Prostate gland (tissue), 2 donors: Measurements from ENCODE around the gene CABP7. TPM values are rescaled to one million over a fixed set of nuclear protein-coding genes. Genes with fewer than 3 reads are reported as not detected.

Experiments
- DNase-seq: peaks from one replicate; pipeline ENCODE4 v3.0.0-alpha.2; 2019; ENCODE audit warnings: low spot score
- H3K27ac ChIP-seq, 2 donors: fragments of 200-600 bp; sonication (generic); 2 replicates each; pipeline ENCODE4 v1.5.1; 2017 to 2019
- H3K27me3 ChIP-seq: fragments of 200-600 bp; sonication (generic); replicated peaks from 2 replicates; pipeline ENCODE4 v1.5.1; 2019; ENCODE audit not compliant: insufficient read depth
- H3K36me3 ChIP-seq, 2 donors: fragments of 200-600 bp; sonication (generic); 1 replicate in 1 of 2; 2 replicates in 1 of 2; pipeline versions ENCODE4 v1.5.1 to v1.8.1; 2017 to 2019
- H3K4me1 ChIP-seq: fragments of 200-600 bp; sonication (generic); replicated peaks from 2 replicates; pipeline ENCODE4 v1.5.1; 2019
- H3K4me3 ChIP-seq, 2 donors: fragments of 200-600 bp; sonication (generic); 2 replicates each; pipeline ENCODE4 v1.5.1; 2017 to 2019
- H3K9me3 ChIP-seq: fragments of 200-600 bp; sonication (generic); 2 replicates; pipeline ENCODE4 v1.5.1; 2017
- CTCF ChIP-seq, 4 experiments: fragments of 200-600 bp in 2 of 4; fragments of 450-650 bp in 2 of 4; sonication (generic) in 2 of 4; IDR thresholded peaks; 1 replicate in 3 of 4; 2 replicates in 1 of 4; pipeline ENCODE4 v1.5.1; 2016 to 2019; ENCODE audit warnings: antibody characterized with exemption in 4 of 4, mild to moderate bottlenecking in 2 of 4, moderate library complexity in 2 of 4
- POLR2A ChIP-seq: fragments of 450-650 bp; IDR thresholded peaks from one replicate; pipeline ENCODE4 v1.6.1; 2016; ENCODE audit warnings: antibody characterized with exemption, mild to moderate bottlenecking
- POLR2AphosphoS5 ChIP-seq: sonication (generic); formaldehyde crosslinking; IDR thresholded peaks from one replicate; pipeline ENCODE4 v1.6.1; 2017; ENCODE audit warnings: antibody characterized with exemption
- WGBS: methylation state at CpG from one replicate; pipeline ENCODE4 v1.1.5; 2018; 5-methylcytosine and 5-hydroxymethylcytosine counted together
- intact Hi-C: fragments of 100-400 bp; cut with DNase I; formaldehyde crosslinking; loops from one replicate; pipeline ENCODE4 v1.14.2; 2022
- total RNA-seq, 2 donors: library from RNA; depleted of rRNA; stranded (reverse); fragments of >200 nt; gene quantifications; one replicate each; pipeline ENCODE4 v1.1.0, GENCODE V29; 2016

The CABP7 gene
- total RNA-seq, 2 donors from 2014 or later, result 1.5 TPM; not detected in 1

DNA sequence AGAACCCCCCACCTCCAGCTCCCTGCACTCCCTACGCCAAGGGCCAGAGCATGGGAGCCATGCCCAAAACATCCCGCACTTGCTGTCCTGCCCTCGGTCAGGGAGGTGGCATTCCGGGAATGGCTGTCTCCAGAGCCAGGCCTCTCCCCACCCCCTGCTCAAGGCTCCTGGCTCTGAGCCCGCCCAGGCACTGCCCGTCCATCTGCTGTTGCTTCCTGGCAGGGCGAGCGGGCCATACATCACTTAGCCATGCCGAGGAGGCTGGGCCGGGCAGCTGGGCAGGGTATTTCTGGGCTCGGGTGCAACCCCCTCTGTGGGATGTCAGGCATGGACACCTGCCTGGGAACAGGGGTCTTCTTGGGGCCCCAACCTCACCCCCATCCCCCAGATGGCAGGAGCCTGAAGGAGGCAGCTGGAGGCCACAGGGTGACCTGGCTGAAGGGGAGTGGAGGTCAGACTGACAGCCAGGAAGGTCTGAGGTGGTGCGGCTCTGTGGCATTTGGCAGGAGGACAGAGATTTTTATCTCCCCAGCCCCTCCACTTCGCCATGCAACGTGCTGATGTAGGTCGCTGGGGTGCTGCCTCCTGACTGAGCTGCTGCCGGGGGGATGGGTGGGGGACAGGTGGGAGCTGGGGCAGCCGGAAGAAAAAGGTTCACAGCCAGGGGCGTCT is 8.7 kb upstream of the CABP7 start:
- H3K4me3 ChIP-seq, result no peak overlapping the region
- H3K27me3 ChIP-seq, result no peaks in the 10 kb centered on the region

DNA sequence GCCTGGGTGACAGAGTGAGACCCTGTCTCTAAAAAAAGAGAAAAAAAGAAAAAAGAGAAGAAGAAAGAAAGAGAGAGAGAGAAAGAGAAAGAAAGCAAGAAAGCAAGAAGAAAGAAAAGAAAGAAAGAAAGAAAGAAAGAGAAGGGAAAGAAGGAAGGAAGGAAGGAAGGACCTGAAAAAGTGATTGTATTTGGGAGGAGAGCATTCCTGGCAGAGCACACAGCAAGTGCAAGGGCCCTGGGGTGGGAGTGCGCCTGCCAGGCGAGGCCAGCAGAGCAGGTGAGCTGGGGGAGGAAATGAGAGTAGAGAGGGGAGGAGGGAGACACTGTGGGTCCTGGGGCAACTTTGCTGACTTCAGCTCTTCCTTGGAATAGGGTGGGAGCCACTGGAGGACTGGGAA is 7.7 kb upstream of the CABP7 start:
- no peak for TF ChIP-seq POLR2A
- TF ChIP-seq CTCF (IDR thresholded peaks at IDR 0.05), result no peak
- Histone ChIP-seq H3K4me3 (no peak overlapping the region), H3K36me3 (no peaks in the 10 kb centered on the region), H3K9me3 (no peaks in the 10 kb centered on the region), H3K27me3 (no peaks in the 10 kb centered on the region), H3K27ac (no peak overlapping the region), H3K4me1 (no peaks in the 10 kb centered on the region)
- WGBS, result 89% methylated on average over 2 of the region's 2 CpGs
- no peak for DNase-seq
- intact Hi-C loops, result no loop called here

More for the DNA sequence above, 8.7 kb upstream of the CABP7 start:
- 43% methylated on average over 16 of the region's 18 CpGs for WGBS
- intact Hi-C loops, result no loop called here
- Histone ChIP-seq H3K36me3 (no peaks in the 10 kb centered on the region), H3K4me1 (no peaks in the 10 kb centered on the region), H3K27ac (no peak overlapping the region), H3K9me3 (no peaks in the 10 kb centered on the region)
- DNase-seq, result no peak
- TF ChIP-seq CTCF (IDR thresholded peaks at IDR 0.05) (no peak), POLR2A (no peak), POLR2AphosphoS5 (no peak)

GRCh38 chr22:29713156-29713727 is 6.6 kb upstream of the CABP7 start:
- TF ChIP-seq CTCF (IDR thresholded peaks at IDR 0.05) (no peak), POLR2AphosphoS5 (no peak), POLR2A (no peak)
- Histone ChIP-seq H3K36me3 (no peaks in the 10 kb centered on the region), H3K4me3 (no peak overlapping the region), H3K9me3 (no peaks in the 10 kb centered on the region), H3K27ac (no peak overlapping the region), H3K4me1 (no peaks in the 10 kb centered on the region), H3K27me3 (no peaks in the 10 kb centered on the region)
- no peak for DNase-seq
- intact Hi-C loops, result no loop called here
- 54% methylated on average over 6 of the region's 8 CpGs for WGBS

GRCh38 chr22:29715240-29715639 is 4.6 kb upstream of the CABP7 start:
- no peaks in the 10 kb centered on the region for H3K36me3 ChIP-seq
- H3K4me1 ChIP-seq, result no peaks in the 10 kb centered on the region
- DNase-seq, result no peak
- no peak overlapping the region for H3K4me3 ChIP-seq
- peaks cover 5% of the 10 kb centered on the region for H3K27me3 ChIP-seq
- TF ChIP-seq POLR2A (no peak), POLR2AphosphoS5 (no peak), CTCF (IDR thresholded peaks at IDR 0.05) (no peak)
- WGBS, result 80% methylated on average over 13 of the region's 13 CpGs
- no peak overlapping the region for H3K27ac ChIP-seq
- intact Hi-C loops, result no loop called here
- H3K9me3 ChIP-seq, result no peaks in the 10 kb centered on the region

DNA sequence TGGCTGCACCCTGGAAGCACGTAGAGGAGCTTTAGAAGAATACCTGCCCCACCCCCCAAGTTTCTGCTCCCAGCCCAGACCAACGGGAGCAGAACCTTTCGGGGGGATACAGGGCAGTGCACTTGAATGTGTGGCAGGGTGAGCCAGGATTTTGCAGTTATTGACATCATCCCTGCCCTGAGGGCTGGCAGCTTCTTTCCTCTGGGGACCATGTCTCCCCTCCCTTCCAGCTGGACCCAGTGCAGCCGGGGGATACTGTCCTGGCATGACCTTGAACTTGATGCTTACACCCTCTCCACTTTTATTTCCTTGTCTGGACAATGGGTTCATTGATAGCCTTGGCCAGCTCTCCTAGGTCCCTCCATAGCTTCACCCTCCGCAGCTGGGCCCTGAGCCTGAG is 4.1 kb upstream of the CABP7 start:
- Histone ChIP-seq H3K4me1 (peaks cover 2% of the 10 kb centered on the region), H3K36me3 (no peaks in the 10 kb centered on the region), H3K27ac (no peak overlapping the region), H3K27me3 (peaks cover 5% of the 10 kb centered on the region), H3K4me3 (no peak overlapping the region), H3K9me3 (no peaks in the 10 kb centered on the region)
- WGBS, result 82% methylated on average over 5 of the region's 5 CpGs
- TF ChIP-seq POLR2AphosphoS5 (no peak), CTCF (IDR thresholded peaks at IDR 0.05) (no peak), POLR2A (no peak)
- intact Hi-C loops, result no loop called here
- no peak for DNase-seq
